ENCODE results near the gene DOCK4.

DOCK4 gene

GRCh38 chr7:111772716-111773115 lies 433.5 kb downstream of the DOCK4 start:
- Histone ChIP-seq H3K27ac (no peak overlapping the region), H3K4me1 (no peaks in the 10 kb centered on the region), H3K9me3 (peaks cover 0 to 8% (median 5%) of the 10 kb centered on the region in 3 donors), H3K27me3 (no peaks in the 10 kb centered on the region), H3K4me3 (no peak overlapping the region), H3K36me3 (peaks cover 0 to 13% (median 12%) of the 10 kb centered on the region in 3 donors)
- TF ChIP-seq CTCF (IDR thresholded peaks at IDR 0.05): no peak
- no peak for DNase-seq
- intact Hi-C loops (cut with DNase I; ENCODE audit: low total_unique reads): no loop called here

GRCh38 chr7:111771638-111772037 lies 434.6 kb downstream of the DOCK4 start:
- Histone ChIP-seq H3K9me3 (peaks cover 0 to 1% (median 0%) of the 10 kb centered on the region in 3 donors), H3K4me3 (no peak overlapping the region), H3K4me1 (no peaks in the 10 kb centered on the region), H3K27ac (no peak overlapping the region), H3K27me3 (no peaks in the 10 kb centered on the region), H3K36me3 (peaks cover 0 to 3% (median 2%) of the 10 kb centered on the region in 3 donors)
- DNase-seq: no peak
- no peak for TF ChIP-seq CTCF (IDR thresholded peaks at IDR 0.05)
- intact Hi-C loops (cut with DNase I; ENCODE audit: low total_unique reads): no loop called here

- no peaks in the 10 kb centered on the region for H3K4me1 ChIP-seq
- no peak for DNase-seq
- no peaks in the 10 kb centered on the region for H3K9me3 ChIP-seq
- H3K27me3 ChIP-seq: no peaks in the 10 kb centered on the region
- TF ChIP-seq CTCF (IDR thresholded peaks at IDR 0.05): no peak
- H3K36me3 ChIP-seq: no peaks in the 10 kb centered on the region
- no peak overlapping the region for H3K27ac ChIP-seq
- no peak overlapping the region for H3K4me3 ChIP-seq
- intact Hi-C loops (cut with DNase I; ENCODE audit: low total_unique reads): no loop called here
Observed at GRCh38 chr7:111770116-111770515, 436.1 kb downstream of the DOCK4 start.

- no peak for DNase-seq
- intact Hi-C loops (cut with DNase I; ENCODE audit: low total_unique reads): no loop called here
- no peaks in the 10 kb centered on the region for H3K4me1 ChIP-seq
- no peaks in the 10 kb centered on the region for H3K27me3 ChIP-seq
- no peaks in the 10 kb centered on the region for H3K36me3 ChIP-seq
- no peak overlapping the region for H3K27ac ChIP-seq
- TF ChIP-seq CTCF (IDR thresholded peaks at IDR 0.05): no peak
- H3K4me3 ChIP-seq: no peak overlapping the region
- no peaks in the 10 kb centered on the region for H3K9me3 ChIP-seq
Observed at GRCh38 chr7:111765751-111766643, 440.2 kb downstream of the DOCK4 start.

- no peak for DNase-seq
- peak; percentile 35 to 48 for TF ChIP-seq CTCF (IDR thresholded peaks at IDR 0.05)
- no peak overlapping the region for H3K27ac ChIP-seq
- H3K36me3 ChIP-seq: no peaks in the 10 kb centered on the region
- intact Hi-C loops (cut with DNase I; ENCODE audit: low total_unique reads): no loop called here
- H3K4me1 ChIP-seq: no peaks in the 10 kb centered on the region
- no peaks in the 10 kb centered on the region for H3K27me3 ChIP-seq
- H3K9me3 ChIP-seq: no peaks in the 10 kb centered on the region
- H3K4me3 ChIP-seq: no peak overlapping the region
Observed at GRCh38 chr7:111763221-111763801, 442.9 kb downstream of the DOCK4 start.
